GM20000 (cell line): ENCODE data around the gene MAPK8.

Experiments used
- DNase-seq: peaks from one replicate; pipeline ENCODE4 v3.0.0; 2012; ENCODE audit warnings: low spot score
- CTCF ChIP-seq: IDR thresholded peaks from 2 replicates; pipeline ENCODE4 v1.5.1; 2012; ENCODE audit warnings: mild to moderate bottlenecking, control low read depth; ENCODE audit errors: extremely low read depth, missing control alignments

MAPK8 gene

GRCh38 chr10:48459270-48460150, 153.0 kb downstream of the MAPK8 start:
- no peak for DNase-seq
- no peak for TF ChIP-seq CTCF

GRCh38 chr10:48460182-48460581, 153.7 kb downstream of the MAPK8 start:
- no peak for DNase-seq
- no peak for TF ChIP-seq CTCF

- TF ChIP-seq CTCF = no peak
- no peak for DNase-seq
Observed at GRCh38 chr10:48461623-48462481, 155.4 kb downstream of the MAPK8 start.

- DNase-seq = no peak
Observed at GRCh38 chr10:48462482-48463020, 156.1 kb downstream of the MAPK8 start.

GRCh38 chr10:48463318-48464003, 157.0 kb downstream of the MAPK8 start:
- no peak for DNase-seq
- no peak for TF ChIP-seq CTCF

More at GRCh38 chr10:48462482-48463020, 156.1 kb downstream of the MAPK8 start:
- no peak for TF ChIP-seq CTCF

GRCh38 chr10:48464121-48464870, 157.8 kb downstream of the MAPK8 start:
- no peak for TF ChIP-seq CTCF
- DNase-seq = no peak
